GM12891 (cell line): ENCODE measurements around the gene TGFBR2.

Experiments
- DNase-seq: peaks from one replicate; pipeline ENCODE4 v3.0.0; 2011; ENCODE audit warnings: low spot score; ENCODE audit not compliant: insufficient read length
- FAIRE-seq: peaks from 2 replicates; lab custom pipeline; 2011; peaks lifted over from hg19 to GRCh38; lab: Jason Lieb, UNC
- PAX5 ChIP-seq: IDR thresholded peaks from 2 replicates; pipeline ENCODE4 v1.6.1; 2011; ENCODE audit warnings: low read length, moderate library complexity, mild to moderate bottlenecking; ENCODE audit not compliant: insufficient read depth, severe bottlenecking
- POLR2A ChIP-seq: IDR thresholded peaks from 2 replicates; pipeline ENCODE4 v1.6.1; 2011; ENCODE audit warnings: low read depth, low read length, control low read depth
- POLR2AphosphoS5 ChIP-seq: IDR thresholded peaks from 2 replicates; pipeline ENCODE4 v1.6.1; 2011; ENCODE audit warnings: low read depth, low read length, control low read depth
- POU2F2 ChIP-seq: IDR thresholded peaks from 2 replicates; pipeline ENCODE4 v1.6.1; 2011; ENCODE audit warnings: low read depth, mild to moderate bottlenecking, control low read depth, low read length, moderate library complexity
- SPI1 ChIP-seq: IDR thresholded peaks from 2 replicates; pipeline ENCODE4 v1.6.1; 2011; ENCODE audit warnings: low read depth, low read length, control low read depth
- TAF1 ChIP-seq: IDR thresholded peaks from 2 replicates; pipeline ENCODE4 v1.6.1; 2011; ENCODE audit warnings: low read depth, low read length, control low read depth

The TGFBR2 gene

DNA sequence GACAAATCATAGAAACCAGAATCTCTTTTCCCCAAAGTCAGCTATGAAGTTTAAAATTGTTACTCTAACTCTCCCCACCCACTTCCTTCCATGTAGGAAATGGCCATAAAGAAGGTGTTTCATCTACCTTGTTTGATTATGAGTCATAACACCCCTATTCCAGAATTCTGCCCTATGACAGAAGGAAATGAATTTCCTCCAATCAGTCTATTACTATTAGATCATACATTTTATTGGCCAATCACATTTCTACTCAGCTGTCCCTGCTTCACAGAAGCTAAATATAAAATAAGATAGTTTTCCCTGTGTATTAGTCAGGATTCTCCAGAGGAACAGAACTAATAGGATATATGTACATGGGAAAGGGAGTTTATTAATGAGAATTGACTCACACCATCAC is 102.1 kb downstream of the TGFBR2 start:
- FAIRE-seq (no peak), DNase-seq (no peak)
- TF ChIP-seq PAX5 (no peak), POLR2A (no peak), SPI1 (no peak), TAF1 (no peak), POLR2AphosphoS5 (no peak)

DNA sequence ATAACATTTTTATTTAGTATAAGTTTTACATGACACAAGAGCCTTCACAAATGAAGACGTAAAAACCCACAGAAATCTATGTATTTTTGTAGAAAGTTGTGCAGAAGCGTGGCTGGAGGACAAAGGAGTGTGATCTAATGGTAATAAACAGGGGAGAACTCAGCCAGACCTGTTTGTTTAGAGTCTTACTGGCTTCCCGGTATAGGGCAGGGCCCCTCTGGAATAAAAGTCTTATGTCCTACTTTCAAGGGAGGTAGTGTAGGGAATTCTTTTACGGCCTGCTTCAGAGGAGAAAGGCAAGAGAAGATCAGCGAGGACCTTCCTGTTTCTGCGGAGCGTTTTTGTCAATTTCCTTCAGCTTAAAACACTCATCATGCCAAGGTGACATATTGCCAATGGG is 103.6 kb downstream of the TGFBR2 start:
- no peak for FAIRE-seq

DNA sequence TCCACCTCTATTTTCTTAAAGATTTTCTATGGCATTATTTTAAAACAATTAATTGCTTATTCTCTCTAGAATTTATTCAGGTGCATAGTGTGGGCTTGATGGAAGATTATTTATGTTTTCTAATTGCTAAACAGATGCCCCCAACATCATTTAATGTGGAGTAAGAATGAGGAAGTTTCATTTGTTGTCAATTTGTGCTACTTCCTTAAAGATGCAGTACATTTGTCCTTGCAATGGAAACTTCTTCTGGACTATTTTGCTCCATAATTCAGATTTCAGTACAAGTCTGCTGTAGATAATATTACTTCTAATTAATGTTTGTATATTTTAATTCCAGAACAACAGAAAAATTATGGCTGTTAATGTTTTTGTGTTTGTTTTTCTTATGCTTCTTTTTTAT is 104.8 kb downstream of the TGFBR2 start:
- TF ChIP-seq TAF1 (no peak), POLR2A (no peak), PAX5 (no peak), POLR2AphosphoS5 (no peak), POU2F2 (no peak), SPI1 (no peak)
- DNase-seq (no peak), FAIRE-seq (no peak)

More for the DNA sequence above, 103.6 kb downstream of the TGFBR2 start:
- TF ChIP-seq SPI1: no peak
- no peak for TF ChIP-seq POLR2A
- no peak for TF ChIP-seq POU2F2
- no peak for TF ChIP-seq PAX5
- TF ChIP-seq POLR2AphosphoS5: no peak
- TF ChIP-seq TAF1: no peak
- DNase-seq: no peak

DNA sequence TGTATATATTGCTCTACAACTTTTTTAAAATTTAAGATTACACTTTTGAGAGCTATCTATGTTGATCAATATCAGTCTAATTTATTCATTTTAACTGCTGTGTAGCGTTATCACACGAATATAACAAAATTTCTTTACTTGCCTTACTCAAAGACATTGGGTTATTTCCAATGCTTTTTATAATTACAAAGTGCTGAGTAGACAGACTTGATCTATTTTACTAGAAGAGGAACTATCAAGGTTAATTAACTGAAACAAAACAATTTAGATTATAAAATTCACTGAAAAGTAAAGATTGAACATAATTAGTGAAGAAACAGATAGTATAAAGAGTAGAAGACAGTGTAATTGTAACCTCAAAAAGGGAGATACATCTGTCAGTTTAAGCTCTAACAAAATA is 105.5 kb downstream of the TGFBR2 start:
- no peak for TF ChIP-seq SPI1
- no peak for TF ChIP-seq PAX5
- no peak for TF ChIP-seq POLR2A
- no peak for TF ChIP-seq POU2F2
- TF ChIP-seq TAF1: no peak
- TF ChIP-seq POLR2AphosphoS5: no peak
- DNase-seq: no peak
- FAIRE-seq: no peak

- FAIRE-seq (no peak), DNase-seq (no peak)
- TF ChIP-seq POLR2A: no peak
Observed at GRCh38 chr3:30712991-30713390, 106.6 kb downstream of the TGFBR2 start.

GRCh38 chr3:30713885-30714503 is 107.6 kb downstream of the TGFBR2 start:
- no peak for FAIRE-seq
- TF ChIP-seq POU2F2 (no peak), SPI1 (no peak), POLR2A (no peak), PAX5 (no peak)
- DNase-seq: no peak

DNA sequence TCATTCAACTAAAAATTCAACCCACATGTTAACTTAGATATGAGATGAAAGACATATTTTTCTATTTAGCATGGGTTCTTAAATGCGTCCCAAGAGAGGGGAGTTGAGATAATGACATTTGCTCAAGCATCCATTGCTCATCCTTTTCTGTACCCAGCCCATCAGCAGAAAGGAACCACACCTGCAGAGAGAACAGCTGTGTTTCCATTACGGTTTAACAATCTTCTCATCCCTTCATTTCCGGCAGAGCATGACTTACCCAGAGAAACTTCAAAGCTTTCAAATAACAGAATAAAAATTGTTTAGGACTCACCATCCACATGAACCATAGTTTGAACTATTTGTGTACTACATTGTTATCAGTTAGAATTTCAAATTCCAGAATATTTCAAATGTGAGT is 113.1 kb downstream of the TGFBR2 start:
- TF ChIP-seq POU2F2 (no peak), POLR2AphosphoS5 (no peak), POLR2A (no peak), TAF1 (no peak), SPI1 (no peak), PAX5 (no peak)
- DNase-seq (no peak), FAIRE-seq (no peak)

DNA sequence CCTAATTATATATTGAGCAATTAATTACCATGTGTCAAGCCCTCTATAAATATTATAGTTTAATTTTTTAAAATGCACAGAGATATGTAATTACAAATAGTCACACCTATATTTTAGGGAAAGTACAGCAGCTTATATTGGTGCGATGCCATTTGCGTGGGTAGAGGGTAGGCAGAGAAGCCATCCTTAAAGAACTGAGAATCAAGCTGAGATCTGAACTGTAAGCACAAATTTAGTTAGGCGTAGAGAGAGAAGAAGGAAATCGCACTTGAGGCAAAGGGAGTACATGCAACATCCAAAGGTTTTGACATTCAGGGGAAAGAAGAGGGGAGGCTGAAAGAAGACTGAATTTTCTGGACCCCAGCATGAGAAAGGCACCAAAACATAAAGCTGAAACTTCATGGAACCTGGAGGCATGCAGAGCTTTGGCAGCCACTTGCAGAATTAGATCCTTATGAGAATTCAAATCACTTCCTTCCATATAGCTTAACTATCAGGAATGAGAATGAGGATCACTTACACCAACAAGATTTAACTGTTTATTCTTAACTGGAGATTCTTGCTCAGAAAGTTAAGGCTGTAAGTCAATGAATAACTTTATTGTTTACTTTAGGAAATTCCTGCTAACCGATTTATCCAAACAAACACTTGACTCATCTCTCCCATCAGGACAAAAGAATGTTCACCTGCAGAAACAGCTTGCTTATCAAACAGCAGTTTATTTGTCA is 114.3 kb downstream of the TGFBR2 start:
- TF ChIP-seq PAX5 (no peak), POLR2AphosphoS5 (no peak), POLR2A (no peak), SPI1 (no peak), POU2F2 (no peak), TAF1 (no peak)
- no peak for FAIRE-seq
- DNase-seq: no peak

GRCh38 chr3:30721314-30721634 is 114.9 kb downstream of the TGFBR2 start:
- no peak for FAIRE-seq
- TF ChIP-seq SPI1: no peak
- TF ChIP-seq PAX5: no peak
- TF ChIP-seq POLR2A: no peak
- no peak for TF ChIP-seq TAF1
- TF ChIP-seq POLR2AphosphoS5: no peak
- no peak for TF ChIP-seq POU2F2

DNA sequence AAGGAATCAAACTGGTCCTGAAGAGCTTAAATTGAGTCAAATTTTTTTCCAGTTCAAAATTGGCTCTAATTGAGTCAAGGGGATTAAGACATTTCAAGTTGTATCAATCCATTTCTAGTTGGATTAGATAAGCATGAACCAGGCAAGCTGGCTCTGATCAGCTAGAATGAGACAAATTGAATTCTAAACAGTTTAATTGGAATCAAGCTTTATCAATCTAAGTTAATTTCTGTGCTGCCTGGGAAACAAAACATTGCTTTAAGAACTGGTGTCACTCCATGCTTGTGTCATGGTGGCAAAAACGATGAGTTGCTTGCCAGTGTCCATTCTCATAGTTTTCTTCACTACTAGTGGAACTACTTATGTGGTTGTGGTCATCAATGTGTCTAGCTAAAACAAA is 116.8 kb downstream of the TGFBR2 start:
- TF ChIP-seq SPI1: no peak
- no peak for TF ChIP-seq POLR2A
- no peak for TF ChIP-seq POU2F2
- no peak for TF ChIP-seq TAF1
- TF ChIP-seq POLR2AphosphoS5: no peak
- TF ChIP-seq PAX5: no peak
- DNase-seq: no peak
- no peak for FAIRE-seq

More at GRCh38 chr3:30721314-30721634, 114.9 kb downstream of the TGFBR2 start:
- DNase-seq: no peak
